Chondrocyte (in vitro differentiated cells): Measurements from ENCODE around the gene CMKLR1. TPM values are rescaled to one million over a fixed set of nuclear protein-coding genes. Genes with fewer than 3 reads are reported as not detected.

Experiments used
- DNase-seq: peaks from one replicate; pipeline ENCODE4 v3.0.0; 2021; ENCODE audit warnings: mixed read lengths, low spot score
- H3K27ac Mint-ChIP-seq: one replicate; pipeline ENCODE4 v1.8.0; 2021; ENCODE audit warnings: mild to moderate bottlenecking, moderate library complexity, mixed read lengths; ENCODE audit not compliant: unreplicated experiment
- H3K27me3 Mint-ChIP-seq: 2 replicates; pipeline ENCODE4 v1.8.0; 2021; ENCODE audit warnings: low read depth, mixed read lengths
- H3K36me3 Mint-ChIP-seq: 2 replicates; pipeline ENCODE4 v1.8.0; 2021; ENCODE audit warnings: low read depth, mixed read lengths
- H3K4me1 Mint-ChIP-seq: 2 replicates; pipeline ENCODE4 v1.8.0; 2021; ENCODE audit warnings: low read depth, mild to moderate bottlenecking, mixed read lengths
- H3K4me3 Mint-ChIP-seq: one replicate; pipeline ENCODE4 v1.8.0; 2021; ENCODE audit warnings: mild to moderate bottlenecking, moderate library complexity, mixed read lengths; ENCODE audit not compliant: unreplicated experiment
- H3K9me3 Mint-ChIP-seq: 2 replicates; pipeline ENCODE4 v1.8.0; 2021; ENCODE audit warnings: low read depth, mixed read lengths
- total RNA-seq: library from RNA; stranded (reverse); gene quantifications from 3 replicates; pipeline ENCODE4 v1.2.1, GENCODE V29; 2021
- TF ChIP-seq, protein P1 (sequence below): fragments of 200-600 bp; sonication (generic); IDR thresholded peaks from 2 replicates; pipeline ENCODE4 v1.5.0; 2021; ENCODE audit warnings: antibody characterized with exemption, mild to moderate bottlenecking, moderate library complexity

The CMKLR1 gene
- total RNA-seq, 1 donor from 2014 or later, result 31.2 TPM

DNA sequence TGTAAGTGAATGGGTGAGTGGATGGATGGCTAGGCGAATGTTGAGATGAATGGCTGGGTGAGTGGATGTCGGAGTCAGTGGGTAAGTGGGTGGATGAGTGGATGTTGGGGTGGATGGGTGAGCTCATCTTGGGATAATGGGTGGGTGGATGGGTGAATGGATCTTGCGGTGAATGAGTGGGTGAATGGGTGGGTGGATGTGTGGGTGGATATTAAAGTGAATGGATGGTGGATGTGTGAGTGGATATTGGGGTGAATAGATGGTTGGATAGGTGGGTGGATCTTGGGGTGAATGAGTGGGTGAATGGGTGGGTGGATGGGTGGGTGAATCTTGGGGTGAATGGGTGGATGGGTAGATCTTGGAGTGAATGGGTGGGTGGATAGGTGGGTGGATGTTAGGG is 51.9 kb downstream of the CMKLR1 start:
- no peak for DNase-seq
- Mint-ChIP-seq H3K27me3 (peaks cover 9% of the 10 kb centered on the region), H3K27ac (no peak overlapping the region), H3K4me3 (no peak overlapping the region), H3K4me1 (no peaks in the 10 kb centered on the region), H3K36me3 (peaks cover 29% of the 10 kb centered on the region), H3K9me3 (no peaks in the 10 kb centered on the region)
- TF ChIP-seq, protein P1, sequence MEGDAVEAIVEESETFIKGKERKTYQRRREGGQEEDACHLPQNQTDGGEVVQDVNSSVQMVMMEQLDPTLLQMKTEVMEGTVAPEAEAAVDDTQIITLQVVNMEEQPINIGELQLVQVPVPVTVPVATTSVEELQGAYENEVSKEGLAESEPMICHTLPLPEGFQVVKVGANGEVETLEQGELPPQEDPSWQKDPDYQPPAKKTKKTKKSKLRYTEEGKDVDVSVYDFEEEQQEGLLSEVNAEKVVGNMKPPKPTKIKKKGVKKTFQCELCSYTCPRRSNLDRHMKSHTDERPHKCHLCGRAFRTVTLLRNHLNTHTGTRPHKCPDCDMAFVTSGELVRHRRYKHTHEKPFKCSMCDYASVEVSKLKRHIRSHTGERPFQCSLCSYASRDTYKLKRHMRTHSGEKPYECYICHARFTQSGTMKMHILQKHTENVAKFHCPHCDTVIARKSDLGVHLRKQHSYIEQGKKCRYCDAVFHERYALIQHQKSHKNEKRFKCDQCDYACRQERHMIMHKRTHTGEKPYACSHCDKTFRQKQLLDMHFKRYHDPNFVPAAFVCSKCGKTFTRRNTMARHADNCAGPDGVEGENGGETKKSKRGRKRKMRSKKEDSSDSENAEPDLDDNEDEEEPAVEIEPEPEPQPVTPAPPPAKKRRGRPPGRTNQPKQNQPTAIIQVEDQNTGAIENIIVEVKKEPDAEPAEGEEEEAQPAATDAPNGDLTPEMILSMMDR, result no peak

DNA sequence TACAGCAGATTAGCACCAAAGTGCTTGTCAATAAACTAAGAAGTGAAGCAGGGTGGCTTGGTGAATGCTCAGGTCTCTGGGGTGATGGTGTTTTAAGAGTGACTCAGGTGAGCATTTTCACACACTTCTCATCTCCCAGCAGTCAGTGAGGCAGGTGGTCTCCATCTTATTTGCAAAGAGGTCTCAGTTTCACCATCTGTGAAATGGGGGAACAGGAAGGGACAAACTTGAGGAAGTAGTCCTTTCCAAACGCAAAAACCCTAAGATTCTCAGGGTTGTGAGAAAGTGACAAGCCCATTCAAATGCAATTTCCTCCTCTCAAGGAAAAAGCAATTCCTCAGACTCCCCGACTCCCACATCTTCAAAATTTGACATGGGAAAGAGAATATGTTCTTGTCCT is 54.1 kb downstream of the CMKLR1 start:
- peaks cover 9% of the 10 kb centered on the region for H3K27me3 Mint-ChIP-seq
- no peaks in the 10 kb centered on the region for H3K4me1 Mint-ChIP-seq
- no peak overlapping the region for H3K27ac Mint-ChIP-seq
- TF ChIP-seq, protein P1, result no peak
- H3K36me3 Mint-ChIP-seq, result peaks cover 12% of the 10 kb centered on the region
- no peaks in the 10 kb centered on the region for H3K9me3 Mint-ChIP-seq
- DNase-seq, result no peak
- no peak overlapping the region for H3K4me3 Mint-ChIP-seq

DNA sequence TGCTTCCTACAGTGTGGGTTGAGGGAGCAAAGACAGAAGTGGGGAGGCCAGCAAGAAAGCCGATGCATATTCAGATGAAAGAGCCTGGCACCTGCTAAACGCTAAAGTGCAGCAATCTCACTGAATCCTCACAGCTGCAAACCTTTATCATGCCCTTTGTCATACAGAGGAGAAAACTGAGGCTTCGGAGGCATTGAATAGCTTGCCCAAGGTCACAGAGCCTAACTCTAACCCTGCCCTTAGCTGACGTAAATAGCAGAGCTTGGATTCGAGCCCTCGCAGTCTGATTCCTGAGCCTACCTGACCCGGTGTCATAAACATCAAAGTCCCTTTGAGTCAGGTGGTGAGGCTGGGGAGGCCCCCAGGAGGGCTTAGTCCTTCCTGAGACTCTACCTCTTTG is 54.9 kb downstream of the CMKLR1 start:
- Mint-ChIP-seq H3K36me3 (peaks cover 7% of the 10 kb centered on the region), H3K4me3 (no peak overlapping the region), H3K27ac (no peak overlapping the region), H3K9me3 (no peaks in the 10 kb centered on the region), H3K27me3 (peaks cover 13% of the 10 kb centered on the region), H3K4me1 (no peaks in the 10 kb centered on the region)
- DNase-seq, result no peak
- TF ChIP-seq, protein P1, result no peak

DNA sequence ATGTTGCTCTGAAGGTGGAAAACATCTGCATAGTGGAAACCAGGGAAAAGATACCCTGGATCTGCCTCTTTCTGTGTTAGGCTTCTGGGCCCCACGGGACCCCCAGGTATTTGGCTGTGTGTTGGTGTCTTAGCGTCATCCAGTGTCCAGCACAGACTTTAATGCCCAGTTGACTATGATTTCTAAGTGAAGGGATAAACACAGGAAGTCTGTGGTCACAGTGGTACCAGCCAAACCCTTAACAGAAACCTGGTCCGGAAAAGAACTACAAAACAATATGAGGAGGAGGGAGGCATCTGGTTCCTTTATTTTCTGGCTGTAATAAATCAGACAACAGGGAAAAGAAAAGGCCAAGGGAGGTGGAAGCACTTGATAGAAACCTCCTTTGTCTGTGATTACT is 56.4 kb downstream of the CMKLR1 start:
- no peak overlapping the region for H3K27ac Mint-ChIP-seq
- no peaks in the 10 kb centered on the region for H3K9me3 Mint-ChIP-seq
- H3K4me1 Mint-ChIP-seq, result no peaks in the 10 kb centered on the region
- no peaks in the 10 kb centered on the region for H3K36me3 Mint-ChIP-seq
- no peak for DNase-seq
- TF ChIP-seq, protein P1, result no peak
- no peak overlapping the region for H3K4me3 Mint-ChIP-seq
- peaks cover 23% of the 10 kb centered on the region for H3K27me3 Mint-ChIP-seq

DNA sequence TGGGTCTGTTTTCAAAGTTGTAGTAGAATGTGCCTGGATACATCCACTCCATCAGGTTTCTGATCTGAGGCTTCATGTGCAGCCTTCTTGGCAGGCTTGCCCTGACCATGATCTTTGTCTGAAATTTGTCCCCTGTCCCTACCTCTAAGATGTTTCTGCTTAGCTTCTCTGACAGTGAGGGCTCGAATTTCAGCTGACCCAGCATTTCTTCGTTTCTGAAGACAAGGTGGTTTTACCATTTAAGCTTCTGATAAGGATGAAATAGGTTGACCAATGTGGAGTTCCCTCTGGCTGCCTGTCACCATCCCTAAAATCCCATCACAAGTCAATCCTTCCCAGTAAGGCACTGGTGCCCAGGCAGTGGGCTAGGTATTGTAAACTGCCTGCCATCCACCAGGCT is 57.0 kb downstream of the CMKLR1 start:
- Mint-ChIP-seq H3K36me3 (no peaks in the 10 kb centered on the region), H3K4me1 (no peaks in the 10 kb centered on the region), H3K4me3 (no peak overlapping the region), H3K9me3 (no peaks in the 10 kb centered on the region), H3K27me3 (peaks cover 24% of the 10 kb centered on the region), H3K27ac (no peak overlapping the region)
- TF ChIP-seq, protein P1, result no peak
- no peak for DNase-seq
